HFF-Myc (cell line): Measurements from ENCODE around the gene ZNF445.
"Not testable (repeated sequence)": the region's sequence is repeated elsewhere in the genome, so short reads cannot be mapped to it uniquely, and the experiment has no call there.

Experiments
- DNase-seq: peaks from one replicate; pipeline ENCODE4 v3.0.0-alpha.2; 2011; ENCODE audit warnings: low read depth; ENCODE audit errors: extremely low read depth
- H3K4me3 ChIP-seq: replicated peaks from 2 replicates; pipeline ENCODE4 v1.5.1; 2011; ENCODE audit warnings: low read depth, mild to moderate bottlenecking, control low read depth, low read length
- CTCF ChIP-seq: IDR thresholded peaks from 2 replicates; pipeline ENCODE4 v1.5.1; 2012; ENCODE audit warnings: mild to moderate bottlenecking, low read depth, low read length, control low read depth; ENCODE audit errors: missing control alignments

The ZNF445 gene

GRCh38 chr3:44501971-44502370, 24.5 kb upstream of the ZNF445 start:
- TF ChIP-seq CTCF, result no peak
- H3K4me3 ChIP-seq, result no peak overlapping the region
- no peak for DNase-seq

GRCh38 chr3:44499899-44500168, 22.4 kb upstream of the ZNF445 start:
- not testable (repeated sequence) for DNase-seq

DNA sequence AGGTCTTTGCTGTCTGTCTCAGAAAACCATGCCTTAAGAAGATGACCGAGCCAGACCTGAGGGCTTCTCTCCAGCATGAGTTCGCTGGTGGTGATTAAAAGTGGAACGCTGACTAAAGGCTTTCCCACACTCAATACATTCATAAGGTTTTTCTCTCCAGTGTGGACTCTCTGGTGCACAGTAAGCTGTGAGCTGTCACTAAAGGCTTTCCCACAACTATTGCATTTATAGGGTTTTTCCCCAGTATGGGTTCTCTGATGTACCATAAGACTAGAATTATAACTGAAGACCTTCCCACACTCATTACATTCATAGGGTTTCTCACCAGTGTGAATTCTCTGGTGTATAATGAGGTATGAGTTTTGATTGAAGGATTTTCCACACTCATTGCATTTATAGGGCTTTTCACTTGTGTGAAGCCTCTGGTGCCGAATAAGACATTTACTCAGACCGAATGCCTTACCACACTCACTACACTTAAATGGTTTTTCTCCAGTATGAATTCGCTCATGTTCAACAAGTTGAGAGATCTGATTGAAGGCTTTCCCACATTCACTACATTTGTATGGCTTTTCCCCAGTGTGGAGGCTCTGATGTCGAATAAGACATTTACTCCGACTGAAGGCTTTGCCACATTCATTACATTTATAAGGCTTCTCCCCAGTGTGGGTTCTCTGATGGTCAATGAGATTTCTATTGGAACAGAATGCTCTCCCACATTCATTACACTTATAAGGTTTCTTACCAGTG, 21.9 kb upstream of the ZNF445 start:
- TF ChIP-seq CTCF, result no peak
- no peak overlapping the region for H3K4me3 ChIP-seq
- DNase-seq, result no peak

More at GRCh38 chr3:44499899-44500168, 22.4 kb upstream of the ZNF445 start:
- H3K4me3 ChIP-seq, result not testable (repeated sequence)

DNA sequence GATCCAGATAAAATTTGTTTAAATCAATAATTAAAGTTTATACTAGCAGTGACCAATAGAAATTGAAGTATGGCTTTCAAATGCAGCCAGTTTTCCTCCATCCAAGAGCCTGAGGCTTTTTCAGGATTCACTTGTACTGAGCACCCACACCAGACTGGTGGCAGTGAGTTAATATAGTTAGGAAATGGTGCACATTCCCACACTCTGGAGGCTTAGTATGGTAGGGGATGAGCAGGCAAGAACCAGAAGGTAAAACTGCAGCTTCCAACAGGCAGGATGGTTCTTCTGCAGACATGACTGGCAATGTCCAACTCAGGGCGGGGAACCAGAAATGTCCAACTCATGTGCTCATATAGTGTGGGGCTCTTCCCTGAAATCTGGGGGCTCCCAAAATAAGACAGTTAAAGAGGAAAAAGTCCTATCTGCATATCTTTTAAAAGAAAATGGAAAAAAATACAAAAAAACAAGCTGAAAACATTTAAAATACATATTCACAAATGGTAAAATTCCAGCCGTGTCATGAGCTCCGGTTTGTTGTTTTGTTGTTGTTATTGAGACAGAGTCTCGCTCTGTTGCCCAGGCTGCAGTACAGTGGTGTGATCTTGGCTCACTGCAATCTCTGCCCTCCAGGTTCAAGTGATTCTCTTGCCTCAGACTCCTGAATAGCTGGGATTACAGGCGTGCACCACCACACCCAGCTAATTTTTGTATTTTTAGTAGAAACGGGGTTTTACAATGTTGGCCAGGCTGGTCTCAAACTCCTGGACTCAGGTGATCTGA, 18.4 kb upstream of the ZNF445 start:
- no peak overlapping the region for H3K4me3 ChIP-seq
- DNase-seq, result no peak
- TF ChIP-seq CTCF, result no peak

- no peak overlapping the region for H3K4me3 ChIP-seq
- no peak for TF ChIP-seq CTCF
- DNase-seq, result no peak
Observed at GRCh38 chr3:44492496-44492895, 15.0 kb upstream of the ZNF445 start.

DNA sequence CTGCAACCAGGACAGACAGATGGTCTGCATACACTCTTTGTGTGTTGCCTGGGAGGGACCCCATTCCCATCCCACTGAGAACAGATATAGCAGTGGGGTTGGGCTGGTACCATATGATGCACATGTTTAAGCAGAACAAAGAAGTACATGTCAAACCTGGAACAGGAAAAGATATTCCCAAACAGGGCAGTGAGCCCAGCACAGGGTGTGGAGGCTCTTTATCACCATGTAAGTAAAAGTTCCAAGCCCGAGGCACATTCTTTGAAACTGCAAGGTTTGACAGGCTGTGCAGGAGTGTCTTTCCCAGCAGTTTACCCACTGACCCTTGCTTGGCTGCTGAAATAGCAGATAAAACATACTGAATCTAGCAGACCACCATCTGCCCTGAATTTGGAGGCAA, 5.3 kb upstream of the ZNF445 start:
- no peak overlapping the region for H3K4me3 ChIP-seq
- DNase-seq, result no peak
- TF ChIP-seq CTCF, result no peak

DNA sequence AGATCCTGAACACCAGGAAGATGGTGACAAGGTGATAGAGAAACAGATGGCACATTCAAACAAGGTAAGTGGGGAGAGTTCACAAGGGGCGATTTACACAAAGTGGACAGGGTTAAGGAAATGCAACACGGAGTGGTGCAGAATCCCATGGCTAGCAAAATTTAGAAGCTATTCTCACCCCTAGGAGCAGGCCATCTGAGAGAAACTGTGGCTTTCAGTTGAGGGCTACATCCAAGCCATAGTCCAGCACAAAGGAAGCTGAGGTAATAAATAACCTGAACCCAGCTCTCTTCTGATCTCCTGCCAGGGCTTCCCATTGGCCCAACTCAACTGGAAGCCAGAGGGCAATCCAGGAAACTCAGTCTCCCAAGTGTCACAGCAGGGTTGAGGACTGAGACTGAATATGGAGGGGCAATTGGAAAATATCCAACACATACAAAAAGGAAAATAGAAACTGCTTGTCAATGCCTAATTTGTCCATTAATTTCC, 1.2 kb upstream of the ZNF445 start:
- no peak overlapping the region for H3K4me3 ChIP-seq
- no peak for DNase-seq
- TF ChIP-seq CTCF, result no peak
